ENCODE data around the gene INAVA. TPM values are rescaled to one million over a fixed set of nuclear protein-coding genes. Genes with fewer than 3 reads are reported as not detected.

INAVA gene
- total and polyA plus RNA-seq, 2 of the 13 experiments (the other 11 are each of a cell fraction or from before 2014, with no cell fraction given): 6.0 to 13.5 TPM

- TF ChIP-seq ZBTB33 (CRISPR knock-in tag; IDR thresholded peaks at IDR 0.05) (peak; percentile 72; the same call in 1 of the 2 replicates), TFDP2 (CRISPR knock-in tag; IDR thresholded peaks at IDR 0.05) (peak; percentile 62), SETDB1 (CRISPR knock-in tag; IDR thresholded peaks at IDR 0.05; ENCODE audit: borderline replicate concordance) (no peak), ZNF510 (CRISPR knock-in tag; IDR thresholded peaks at IDR 0.05; ENCODE audit: low read depth) (0 out of 2 replicates have a peak, but pooled peaks have one; percentile 37), ZNF569 (CRISPR knock-in tag; IDR thresholded peaks at IDR 0.05; ENCODE audit: borderline replicate concordance) (no peak), SPEN (CRISPR knock-in tag; IDR thresholded peaks at IDR 0.05; ENCODE audit: low read depth) (0 out of 2 replicates have a peak, but pooled peaks have one; percentile 29), CAMTA2 (CRISPR knock-in tag; IDR thresholded peaks at IDR 0.05; ENCODE audit: borderline replicate concordance) (no peak), HOXA5 (CRISPR knock-in tag; IDR thresholded peaks at IDR 0.05) (no peak), ZNF296 (CRISPR knock-in tag; conservative IDR thresholded peaks at IDR 0.05) (no peak), MXD1 (CRISPR knock-in tag; IDR thresholded peaks at IDR 0.05) (no peak), NKX3-1 (CRISPR knock-in tag; IDR thresholded peaks at IDR 0.05) (peak; percentile 45; the same call in 1 of the 2 replicates), ZNF101 (CRISPR knock-in tag; IDR thresholded peaks at IDR 0.05; ENCODE audit: borderline replicate concordance, low read depth) (no peak), ZNF558 (CRISPR knock-in tag; IDR thresholded peaks at IDR 0.05; ENCODE audit: borderline replicate concordance) (0 out of 2 replicates have a peak, but pooled peaks have one; percentile 38), SAP130 (CRISPR knock-in tag; IDR thresholded peaks at IDR 0.05; ENCODE audit: low read depth) (peak; percentile 43; the same call in 1 of the 2 replicates), SALL2 (CRISPR knock-in tag; IDR thresholded peaks at IDR 0.05) (0 out of 2 replicates have a peak, but pooled peaks have one; percentile 58), GLI4 (CRISPR knock-in tag; IDR thresholded peaks at IDR 0.05; ENCODE audit: borderline replicate concordance) (no peak), GATAD1 (CRISPR knock-in tag; IDR thresholded peaks at IDR 0.05) (no peak), ZNF574 (CRISPR knock-in tag; IDR thresholded peaks at IDR 0.05) (peak; percentile 50; the same call in 1 of the 2 replicates), HOXA7 (CRISPR knock-in tag; IDR thresholded peaks at IDR 0.05) (no peak)
- TF ChIP-seq, protein P1, sequence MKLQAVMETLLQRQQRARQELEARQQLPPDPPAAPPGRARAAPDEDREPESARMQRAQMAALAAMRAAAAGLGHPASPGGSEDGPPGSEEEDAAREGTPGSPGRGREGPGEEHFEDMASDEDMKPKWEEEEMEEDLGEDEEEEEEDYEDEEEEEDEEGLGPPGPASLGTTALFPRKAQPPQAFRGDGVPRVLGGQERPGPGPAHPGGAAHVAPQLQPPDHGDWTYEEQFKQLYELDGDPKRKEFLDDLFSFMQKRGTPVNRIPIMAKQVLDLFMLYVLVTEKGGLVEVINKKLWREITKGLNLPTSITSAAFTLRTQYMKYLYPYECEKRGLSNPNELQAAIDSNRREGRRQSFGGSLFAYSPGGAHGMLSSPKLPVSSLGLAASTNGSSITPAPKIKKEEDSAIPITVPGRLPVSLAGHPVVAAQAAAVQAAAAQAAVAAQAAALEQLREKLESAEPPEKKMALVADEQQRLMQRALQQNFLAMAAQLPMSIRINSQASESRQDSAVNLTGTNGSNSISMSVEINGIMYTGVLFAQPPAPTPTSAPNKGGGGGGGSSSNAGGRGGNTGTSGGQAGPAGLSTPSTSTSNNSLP (IDR thresholded peaks at IDR 0.05; ENCODE audit: low read depth, low read length): no peak
These were observed 3.6 kb upstream of the INAVA start (continued) for GRCh38 chr1:200890818-200891773.
